ENCODE results near the gene DOCK8. TPM values are rescaled to one million over a fixed set of nuclear protein-coding genes. Genes with fewer than 3 reads are reported as not detected.

DOCK8 gene
- total and polyA plus RNA-seq, 10 of the 15 experiments (the other 5 are each of a cell fraction or from before 2014, with no cell fraction given), result 35.4 to 100 (median 44.7) TPM

DNA sequence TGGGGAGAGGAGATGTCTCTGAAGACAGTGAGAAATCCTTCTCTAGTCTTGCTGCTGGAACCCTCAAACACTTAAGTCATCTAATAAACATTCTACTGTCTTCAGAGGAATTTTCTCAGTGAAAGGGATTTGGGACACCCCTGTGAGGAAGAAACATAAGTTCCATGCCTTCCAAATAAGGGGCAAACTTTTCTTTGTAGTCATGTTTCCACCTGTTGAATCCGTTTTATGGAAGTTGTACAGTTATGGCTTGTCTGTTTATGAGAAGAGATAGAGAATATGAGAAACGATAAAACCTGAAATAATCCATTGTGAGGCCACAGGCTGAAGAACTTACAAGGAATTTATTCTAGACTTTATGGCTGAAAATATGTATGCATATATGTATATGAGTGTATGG, 49.6 kb downstream of the DOCK8 start:
- Histone ChIP-seq H2AFZ (ENCODE audit: control insufficient read depth, low read depth, low read length) (no peak overlapping the region), H3K27ac (ENCODE audit: control insufficient read depth, insufficient read depth) (no peak overlapping the region), H3K9me3 (replicated peaks; ENCODE audit: control insufficient read depth, insufficient read depth, low read length) (no peaks in the 10 kb centered on the region), H4K20me1 (ENCODE audit: control insufficient read depth, insufficient read depth) (no peaks in the 10 kb centered on the region), H3K36me3 (ENCODE audit: control insufficient read depth in 2 of 2, insufficient read depth in 2 of 2, low read length in 1 of 2) (no peaks in the 10 kb centered on the region), H3K9ac (ENCODE audit: control insufficient read depth, insufficient read depth, low read length) (no peak overlapping the region), H3K4me3 (no peak overlapping the region), H3K79me2 (ENCODE audit: control insufficient read depth, insufficient read depth, low read length) (no peaks in the 10 kb centered on the region), H3K4me1 (ENCODE audit: control insufficient read depth, insufficient read depth, low read length) (no peaks in the 10 kb centered on the region), H3K27me3 (replicated peaks in 1 of 2; ENCODE audit: control insufficient read depth in 2 of 2, insufficient read depth in 2 of 2, low read length in 1 of 2) (no peaks in the 10 kb centered on the region), H3K4me2 (ENCODE audit: control insufficient read depth, insufficient read depth) (no peak overlapping the region)
- ATAC-seq (no peak), DNase-seq (ENCODE audit: low read depth, low spot score) (no peak), FAIRE-seq (no peak)
- intact Hi-C loops (cut with micrococcal nuclease; ENCODE audit: unreplicated experiment) (no loop called here), in situ Hi-C loops (cut with MboI) (no loop called here)
- TF ChIP-seq STAT3 (IDR thresholded peaks at IDR 0.05; ENCODE audit: low read depth, low read length) (no peak), EED (IDR thresholded peaks at IDR 0.05; ENCODE audit: low read depth) (no peak)
- POLR2A ChIA-PET, result no interaction called here
- WGBS (ENCODE audit: insufficient coverage, insufficient replicate concordance, low lambda C conversion rate, missing lambda C conversion rate), result 69% methylated on average over 2 of the region's 2 CpGs
- SMC1A ChIA-PET (ENCODE audit: uncharacterized antibody, unreplicated experiment), result no interaction called here
- CTCF ChIA-PET, result no interaction called here
- RAD21 ChIA-PET (ENCODE audit: unreplicated experiment), result no interaction called here
- BruUV-seq (replicated peaks), result no TSS peak

DNA sequence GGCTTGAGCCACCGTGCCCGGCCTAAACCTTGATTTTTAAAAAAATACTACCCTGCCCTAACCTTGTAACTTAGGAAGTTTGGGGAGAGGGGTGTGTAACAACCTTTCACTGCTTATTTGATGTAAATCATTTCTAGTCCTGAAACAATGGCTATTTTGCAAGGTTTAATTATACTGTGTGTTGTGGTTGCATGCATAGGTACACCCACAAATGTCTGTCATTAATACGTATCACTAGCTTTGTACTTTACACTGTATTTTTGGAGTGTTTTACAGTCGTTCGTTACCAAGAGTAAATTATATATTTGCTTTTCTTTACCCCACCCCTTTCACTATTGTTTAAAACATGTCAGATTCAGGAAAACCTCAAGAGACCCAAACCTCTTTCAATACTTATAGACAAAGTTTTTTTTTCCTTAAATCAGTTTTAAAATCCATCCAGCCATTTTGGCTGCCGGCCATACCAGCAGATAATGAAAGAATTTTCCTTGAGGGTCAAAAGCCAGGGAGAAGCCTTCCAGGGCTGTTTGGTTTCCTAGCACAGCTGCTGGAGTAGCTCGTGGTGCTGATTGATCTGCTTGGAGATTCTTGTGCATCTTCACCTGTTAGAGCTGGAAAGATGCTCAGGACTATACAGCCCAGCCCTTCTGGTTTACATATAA, 50.7 kb downstream of the DOCK8 start:
- H3K4me3 ChIP-seq, result no peak overlapping the region
- H3K9me3 ChIP-seq (replicated peaks; ENCODE audit: control insufficient read depth, insufficient read depth, low read length), result no peaks in the 10 kb centered on the region
- no TSS peak for BruUV-seq (replicated peaks)
- no peaks in the 10 kb centered on the region for H3K79me2 ChIP-seq (ENCODE audit: control insufficient read depth, insufficient read depth, low read length)
- H4K20me1 ChIP-seq (ENCODE audit: control insufficient read depth, insufficient read depth), result no peaks in the 10 kb centered on the region
- ChIA-PET CTCF (no interaction called here), RAD21 (ENCODE audit: unreplicated experiment) (no interaction called here), SMC1A (ENCODE audit: uncharacterized antibody, unreplicated experiment) (interaction anchor here (1.8 kb wide), 1 partner anchor 28 kb away, joined by 5 read pairs; no protein-coding TSS in a partner anchor), POLR2A (no interaction called here)
- 58% methylated on average over 7 of the region's 7 CpGs for WGBS (ENCODE audit: insufficient coverage, insufficient replicate concordance, low lambda C conversion rate, missing lambda C conversion rate)
- ATAC-seq (no peak), DNase-seq (ENCODE audit: low read depth, low spot score) (no peak), FAIRE-seq (no peak)
- no peak overlapping the region for H2AFZ ChIP-seq (ENCODE audit: control insufficient read depth, low read depth, low read length)
- TF ChIP-seq, protein P1, sequence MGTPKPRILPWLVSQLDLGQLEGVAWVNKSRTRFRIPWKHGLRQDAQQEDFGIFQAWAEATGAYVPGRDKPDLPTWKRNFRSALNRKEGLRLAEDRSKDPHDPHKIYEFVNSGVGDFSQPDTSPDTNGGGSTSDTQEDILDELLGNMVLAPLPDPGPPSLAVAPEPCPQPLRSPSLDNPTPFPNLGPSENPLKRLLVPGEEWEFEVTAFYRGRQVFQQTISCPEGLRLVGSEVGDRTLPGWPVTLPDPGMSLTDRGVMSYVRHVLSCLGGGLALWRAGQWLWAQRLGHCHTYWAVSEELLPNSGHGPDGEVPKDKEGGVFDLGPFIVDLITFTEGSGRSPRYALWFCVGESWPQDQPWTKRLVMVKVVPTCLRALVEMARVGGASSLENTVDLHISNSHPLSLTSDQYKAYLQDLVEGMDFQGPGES (IDR thresholded peaks at IDR 0.05), result no peak
- TF ChIP-seq, protein P2, sequence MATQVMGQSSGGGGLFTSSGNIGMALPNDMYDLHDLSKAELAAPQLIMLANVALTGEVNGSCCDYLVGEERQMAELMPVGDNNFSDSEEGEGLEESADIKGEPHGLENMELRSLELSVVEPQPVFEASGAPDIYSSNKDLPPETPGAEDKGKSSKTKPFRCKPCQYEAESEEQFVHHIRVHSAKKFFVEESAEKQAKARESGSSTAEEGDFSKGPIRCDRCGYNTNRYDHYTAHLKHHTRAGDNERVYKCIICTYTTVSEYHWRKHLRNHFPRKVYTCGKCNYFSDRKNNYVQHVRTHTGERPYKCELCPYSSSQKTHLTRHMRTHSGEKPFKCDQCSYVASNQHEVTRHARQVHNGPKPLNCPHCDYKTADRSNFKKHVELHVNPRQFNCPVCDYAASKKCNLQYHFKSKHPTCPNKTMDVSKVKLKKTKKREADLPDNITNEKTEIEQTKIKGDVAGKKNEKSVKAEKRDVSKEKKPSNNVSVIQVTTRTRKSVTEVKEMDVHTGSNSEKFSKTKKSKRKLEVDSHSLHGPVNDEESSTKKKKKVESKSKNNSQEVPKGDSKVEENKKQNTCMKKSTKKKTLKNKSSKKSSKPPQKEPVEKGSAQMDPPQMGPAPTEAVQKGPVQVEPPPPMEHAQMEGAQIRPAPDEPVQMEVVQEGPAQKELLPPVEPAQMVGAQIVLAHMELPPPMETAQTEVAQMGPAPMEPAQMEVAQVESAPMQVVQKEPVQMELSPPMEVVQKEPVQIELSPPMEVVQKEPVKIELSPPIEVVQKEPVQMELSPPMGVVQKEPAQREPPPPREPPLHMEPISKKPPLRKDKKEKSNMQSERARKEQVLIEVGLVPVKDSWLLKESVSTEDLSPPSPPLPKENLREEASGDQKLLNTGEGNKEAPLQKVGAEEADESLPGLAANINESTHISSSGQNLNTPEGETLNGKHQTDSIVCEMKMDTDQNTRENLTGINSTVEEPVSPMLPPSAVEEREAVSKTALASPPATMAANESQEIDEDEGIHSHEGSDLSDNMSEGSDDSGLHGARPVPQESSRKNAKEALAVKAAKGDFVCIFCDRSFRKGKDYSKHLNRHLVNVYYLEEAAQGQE (IDR thresholded peaks at IDR 0.05; ENCODE audit: low read depth, low read length), result no peak
- TF ChIP-seq PAX8 (IDR thresholded peaks at IDR 0.05) (no peak), HDGF (IDR thresholded peaks at IDR 0.05) (no peak)
- TF ChIP-seq, protein P3, sequence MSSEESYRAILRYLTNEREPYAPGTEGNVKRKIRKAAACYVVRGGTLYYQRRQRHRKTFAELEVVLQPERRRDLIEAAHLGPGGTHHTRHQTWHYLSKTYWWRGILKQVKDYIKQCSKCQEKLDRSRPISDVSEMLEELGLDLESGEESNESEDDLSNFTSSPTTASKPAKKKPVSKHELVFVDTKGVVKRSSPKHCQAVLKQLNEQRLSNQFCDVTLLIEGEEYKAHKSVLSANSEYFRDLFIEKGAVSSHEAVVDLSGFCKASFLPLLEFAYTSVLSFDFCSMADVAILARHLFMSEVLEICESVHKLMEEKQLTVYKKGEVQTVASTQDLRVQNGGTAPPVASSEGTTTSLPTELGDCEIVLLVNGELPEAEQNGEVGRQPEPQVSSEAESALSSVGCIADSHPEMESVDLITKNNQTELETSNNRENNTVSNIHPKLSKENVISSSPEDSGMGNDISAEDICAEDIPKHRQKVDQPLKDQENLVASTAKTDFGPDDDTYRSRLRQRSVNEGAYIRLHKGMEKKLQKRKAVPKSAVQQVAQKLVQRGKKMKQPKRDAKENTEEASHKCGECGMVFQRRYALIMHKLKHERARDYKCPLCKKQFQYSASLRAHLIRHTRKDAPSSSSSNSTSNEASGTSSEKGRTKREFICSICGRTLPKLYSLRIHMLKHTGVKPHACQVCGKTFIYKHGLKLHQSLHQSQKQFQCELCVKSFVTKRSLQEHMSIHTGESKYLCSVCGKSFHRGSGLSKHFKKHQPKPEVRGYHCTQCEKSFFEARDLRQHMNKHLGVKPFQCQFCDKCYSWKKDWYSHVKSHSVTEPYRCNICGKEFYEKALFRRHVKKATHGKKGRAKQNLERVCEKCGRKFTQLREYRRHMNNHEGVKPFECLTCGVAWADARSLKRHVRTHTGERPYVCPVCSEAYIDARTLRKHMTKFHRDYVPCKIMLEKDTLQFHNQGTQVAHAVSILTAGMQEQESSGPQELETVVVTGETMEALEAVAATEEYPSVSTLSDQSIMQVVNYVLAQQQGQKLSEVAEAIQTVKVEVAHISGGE (CRISPR knock-in tag; IDR thresholded peaks at IDR 0.05), result no peak
- H3K36me3 ChIP-seq (ENCODE audit: control insufficient read depth in 2 of 2, insufficient read depth in 2 of 2, low read length in 1 of 2), result no peaks in the 10 kb centered on the region
- no peaks in the 10 kb centered on the region for H3K4me1 ChIP-seq (ENCODE audit: control insufficient read depth, insufficient read depth, low read length)
- no peak overlapping the region for H3K27ac ChIP-seq (ENCODE audit: control insufficient read depth, insufficient read depth)
- H3K27me3 ChIP-seq (replicated peaks in 1 of 2; ENCODE audit: control insufficient read depth in 2 of 2, insufficient read depth in 2 of 2, low read length in 1 of 2), result no peaks in the 10 kb centered on the region
- in situ Hi-C loops (cut with MboI), result no loop called here
- H3K4me2 ChIP-seq (ENCODE audit: control insufficient read depth, insufficient read depth), result no peak overlapping the region
- intact Hi-C loops (cut with micrococcal nuclease; ENCODE audit: unreplicated experiment), result no loop called here
- H3K9ac ChIP-seq (ENCODE audit: control insufficient read depth, insufficient read depth, low read length), result no peak overlapping the region

Measured in GM12878 (cell line).